ENCODE results near the gene SLC19A2. TPM values are rescaled to one million over a fixed set of nuclear protein-coding genes. Genes with fewer than 3 reads are reported as not detected.
A peak's percentile ranks its signal among the peaks of the same experiment; 100 is the strongest.

Gene SLC19A2
- total and polyA plus RNA-seq, 8 donors: 5.8 to 84.3 (median 16.7) TPM

DNA sequence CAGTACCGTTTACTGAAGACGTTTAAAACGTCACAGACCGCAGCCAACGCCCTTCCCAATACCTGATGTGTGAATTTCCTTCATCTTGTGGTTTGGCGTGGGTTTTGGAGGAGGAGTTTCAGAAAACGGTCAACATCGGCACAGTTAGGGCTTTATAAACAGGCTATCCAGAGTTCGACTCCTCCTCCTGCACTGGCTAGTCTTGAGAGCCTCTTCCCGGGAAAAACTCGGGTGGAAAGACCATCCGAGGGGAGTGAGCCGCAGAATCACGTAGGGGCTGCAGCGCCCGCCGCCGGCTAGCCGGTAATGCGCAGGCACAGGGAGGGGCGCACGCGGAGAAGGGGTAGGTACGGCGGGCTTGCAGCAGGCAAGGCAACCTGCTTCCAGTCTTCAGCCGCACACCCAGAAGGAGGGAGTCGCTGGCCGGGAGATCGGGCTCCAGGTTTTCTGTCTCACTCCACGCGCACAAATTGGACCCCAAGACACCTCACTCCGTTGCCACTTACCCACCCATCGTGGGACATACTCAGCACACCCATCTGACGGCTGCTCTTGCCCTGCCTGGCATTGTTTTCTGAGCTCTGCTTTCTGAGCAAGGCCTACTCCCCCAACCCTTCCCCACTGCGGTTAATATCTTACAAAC, 25.4 kb downstream of the SLC19A2 start:
- Histone ChIP-seq H3K36me3 (peaks cover 0 to 3% (median 1%) of the 10 kb centered on the region in 4 donors), H3K9me3 (peaks cover 0 to 16% (median 12%) of the 10 kb centered on the region in 4 donors), H3K4me3 (peak overlapping the region; percentile 23 to 45 (median 40)), H3K4me1 (peaks cover 0 to 14% (median 7%) of the 10 kb centered on the region in 4 donors), H3K27me3 (peaks cover 0 to 7% (median 6%) of the 10 kb centered on the region in 3 donors), H3K27ac (peak overlapping the region in 1 of 5 donors; percentile 37)
- 7 to 21% (median 12%) methylated on average over 34 to 35 of the region's 35 CpGs for WGBS, 5 donors
- peak; percentile 28 to 59 for DNase-seq
- intact Hi-C loops (cut with DNase I; ENCODE audit: low total_unique reads): no loop called here
- TF ChIP-seq POLR2A (IDR thresholded peaks at IDR 0.05): no peak
- no peak for TF ChIP-seq POLR2AphosphoS5 (IDR thresholded peaks at IDR 0.05)
- TF ChIP-seq CTCF (IDR thresholded peaks at IDR 0.05): no peak
- TF ChIP-seq EP300 (IDR thresholded peaks at IDR 0.05): no peak

DNA sequence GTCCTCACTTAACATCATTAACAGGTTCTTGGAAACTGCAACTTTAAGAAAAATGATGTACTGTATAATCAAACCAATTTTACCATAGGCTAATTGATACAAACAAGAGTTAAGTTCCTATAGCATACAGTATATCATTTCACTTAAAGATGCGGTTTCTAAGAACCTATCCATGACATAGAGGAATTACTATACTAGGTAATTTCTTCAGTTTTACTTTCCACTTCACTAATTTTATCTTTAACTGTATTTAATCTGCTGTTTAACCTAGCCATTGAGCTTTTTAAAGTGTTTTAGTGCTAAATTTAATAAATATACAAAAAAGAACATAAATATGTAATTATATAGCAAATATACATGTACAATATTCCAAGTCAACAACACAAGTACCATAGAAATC, 28.3 kb downstream of the SLC19A2 start:
- peaks cover 0 to 14% (median 7%) of the 10 kb centered on the region in 4 donors for H3K4me1 ChIP-seq
- intact Hi-C loops (cut with DNase I; ENCODE audit: low total_unique reads): no loop called here
- no peak overlapping the region for H3K4me3 ChIP-seq
- TF ChIP-seq POLR2AphosphoS5 (IDR thresholded peaks at IDR 0.05) (no peak), EP300 (IDR thresholded peaks at IDR 0.05) (no peak), POLR2A (IDR thresholded peaks at IDR 0.05) (no peak), CTCF (IDR thresholded peaks at IDR 0.05) (no peak)
- peaks cover 0 to 7% (median 6%) of the 10 kb centered on the region in 3 donors for H3K27me3 ChIP-seq
- no peaks in the 10 kb centered on the region for H3K36me3 ChIP-seq
- 90 to 98% (median 98%) methylated on average over 1 of the region's 1 CpG for WGBS, 5 donors
- no peak overlapping the region for H3K27ac ChIP-seq
- H3K9me3 ChIP-seq: peaks cover 0 to 16% (median 12%) of the 10 kb centered on the region in 4 donors
- no peak for DNase-seq

- no peak for DNase-seq
- H3K9me3 ChIP-seq: peaks cover 0 to 16% (median 12%) of the 10 kb centered on the region in 4 donors
- no peaks in the 10 kb centered on the region for H3K36me3 ChIP-seq
- H3K27me3 ChIP-seq: peaks cover 0 to 7% (median 6%) of the 10 kb centered on the region in 3 donors
- no peak overlapping the region for H3K4me3 ChIP-seq
- no peak overlapping the region for H3K27ac ChIP-seq
- intact Hi-C loops (cut with DNase I; ENCODE audit: low total_unique reads): no loop called here
- peaks cover 0 to 12% (median 7%) of the 10 kb centered on the region in 4 donors for H3K4me1 ChIP-seq
- WGBS, 5 donors: 59 to 78% (median 67%) methylated on average over 2 of the region's 2 CpGs
- TF ChIP-seq CTCF (IDR thresholded peaks at IDR 0.05): no peak
- no peak for TF ChIP-seq POLR2AphosphoS5 (IDR thresholded peaks at IDR 0.05)
- no peak for TF ChIP-seq EP300 (IDR thresholded peaks at IDR 0.05)
- no peak for TF ChIP-seq POLR2A (IDR thresholded peaks at IDR 0.05)
These were observed 29.7 kb downstream of the SLC19A2 start for GRCh38 chr1:169456029-169456428.

GRCh38 chr1:169452921-169453320, 32.8 kb downstream of the SLC19A2 start:
- TF ChIP-seq POLR2AphosphoS5 (IDR thresholded peaks at IDR 0.05) (no peak), POLR2A (IDR thresholded peaks at IDR 0.05) (no peak), EP300 (IDR thresholded peaks at IDR 0.05) (no peak), CTCF (IDR thresholded peaks at IDR 0.05) (no peak)
- Histone ChIP-seq H3K36me3 (no peaks in the 10 kb centered on the region), H3K27ac (no peak overlapping the region), H3K4me3 (no peak overlapping the region), H3K4me1 (no peaks in the 10 kb centered on the region), H3K27me3 (no peaks in the 10 kb centered on the region), H3K9me3 (peaks cover 0 to 16% (median 12%) of the 10 kb centered on the region in 4 donors)
- no peak for DNase-seq
- intact Hi-C loops (cut with DNase I; ENCODE audit: low total_unique reads): no loop called here
- WGBS, 5 donors: 83 to 100% (median 92%) methylated on average over 2 of the region's 2 CpGs

Measured in stomach (tissue), 9 donors.